ENCODE measurements around the gene CC2D2B. TPM values are rescaled to one million over a fixed set of nuclear protein-coding genes. Genes with fewer than 3 reads are reported as not detected.
A peak's percentile ranks its signal among the peaks of the same experiment; 100 is the strongest.

The CC2D2B gene
- total RNA-seq, 3 donors from 2014 or later (not counting 1 experiment from before 2014, with no cell fraction given) = 0.14 to 0.68 TPM; not detected in 1

- H3K4me1 ChIP-seq (ENCODE audit: control insufficient read depth, insufficient read depth, low read length) = no peaks in the 10 kb centered on the region
- Mint-ChIP-seq H3K4me3 (no peak overlapping the region), H3K27ac (no peak overlapping the region), H3K36me3 (no peaks in the 10 kb centered on the region), H3K4me1 (no peaks in the 10 kb centered on the region), H3K27me3 (ENCODE audit: low read depth in 2 of 2) (no peaks in the 10 kb centered on the region), H3K9me3 (no peaks in the 10 kb centered on the region)
- no peaks in the 10 kb centered on the region for H3K27me3 ChIP-seq (ENCODE audit: control insufficient read depth, insufficient read depth, low read length)
- ATAC-seq (no peak), DNase-seq (no peak)
- WGBS (ENCODE audit: insufficient coverage) = 89% methylated on average over 2 of the region's 2 CpGs
- H3K9me3 ChIP-seq (ENCODE audit: control insufficient read depth, insufficient read depth, low read length) = no peaks in the 10 kb centered on the region
- no peak overlapping the region for H3K4me3 ChIP-seq (ENCODE audit: low read length)
- TF ChIP-seq CTCF (IDR thresholded peaks at IDR 0.05) = no peak
- intact Hi-C loops (cut with micrococcal nuclease) = no loop called here
- no peak overlapping the region for H3K27ac ChIP-seq (ENCODE audit: low read length)
- H3K36me3 ChIP-seq (ENCODE audit: control insufficient read depth, insufficient read depth, low read length) = no peaks in the 10 kb centered on the region
Observed at GRCh38 chr10:96022739-96023138, 115.0 kb downstream of the CC2D2B start.

- Histone ChIP-seq H3K27ac (ENCODE audit: low read length) (no peak overlapping the region), H3K36me3 (ENCODE audit: control insufficient read depth, insufficient read depth, low read length) (no peaks in the 10 kb centered on the region), H3K4me3 (ENCODE audit: low read length) (no peak overlapping the region), H3K27me3 (ENCODE audit: control insufficient read depth, insufficient read depth, low read length) (no peaks in the 10 kb centered on the region), H3K9me3 (ENCODE audit: control insufficient read depth, insufficient read depth, low read length) (no peaks in the 10 kb centered on the region), H3K4me1 (ENCODE audit: control insufficient read depth, insufficient read depth, low read length) (no peaks in the 10 kb centered on the region)
- Mint-ChIP-seq H3K27me3 (ENCODE audit: low read depth in 2 of 2) (peaks cover 0 to 2% of the 10 kb centered on the region in 2 donors), H3K4me3 (no peak overlapping the region), H3K4me1 (no peaks in the 10 kb centered on the region), H3K36me3 (no peaks in the 10 kb centered on the region), H3K27ac (no peak overlapping the region), H3K9me3 (no peaks in the 10 kb centered on the region)
- no peak for TF ChIP-seq CTCF (IDR thresholded peaks at IDR 0.05)
- no peak for ATAC-seq
- intact Hi-C loops (cut with micrococcal nuclease) = no loop called here
- DNase-seq = no peak
Observed at GRCh38 chr10:96023168-96023567, 115.4 kb downstream of the CC2D2B start.

- no peaks in the 10 kb centered on the region for H3K4me1 ChIP-seq (ENCODE audit: control insufficient read depth, insufficient read depth, low read length)
- ATAC-seq = peak in 2 of 3 donors; percentile 32 to 45
- H3K4me3 Mint-ChIP-seq = no peak overlapping the region
- H3K27me3 ChIP-seq (ENCODE audit: control insufficient read depth, insufficient read depth, low read length) = no peaks in the 10 kb centered on the region
- TF ChIP-seq CTCF (IDR thresholded peaks at IDR 0.05) = no peak
- H3K9me3 ChIP-seq (ENCODE audit: control insufficient read depth, insufficient read depth, low read length) = no peaks in the 10 kb centered on the region
- H3K9me3 Mint-ChIP-seq = no peaks in the 10 kb centered on the region
- WGBS (ENCODE audit: insufficient coverage) = 93% methylated on average over 3 of the region's 3 CpGs
- H3K27ac Mint-ChIP-seq = no peak overlapping the region
- H3K27me3 Mint-ChIP-seq (ENCODE audit: low read depth in 2 of 2) = peaks cover 5 to 6% of the 10 kb centered on the region in 2 donors
- H3K36me3 ChIP-seq (ENCODE audit: control insufficient read depth, insufficient read depth, low read length) = no peaks in the 10 kb centered on the region
- no peak overlapping the region for H3K4me3 ChIP-seq (ENCODE audit: low read length)
- no peaks in the 10 kb centered on the region for H3K36me3 Mint-ChIP-seq
- H3K4me1 Mint-ChIP-seq = no peaks in the 10 kb centered on the region
- H3K27ac ChIP-seq (ENCODE audit: low read length) = no peak overlapping the region
- intact Hi-C loops (cut with micrococcal nuclease) = no loop called here
- DNase-seq = peak in 1 of 2 donors; percentile 4
Observed at GRCh38 chr10:96025566-96025965, 117.8 kb downstream of the CC2D2B start.

- H3K27me3 ChIP-seq (ENCODE audit: control insufficient read depth, insufficient read depth, low read length) = no peaks in the 10 kb centered on the region
- WGBS (ENCODE audit: insufficient coverage) = 83% methylated on average over 1 of the region's 1 CpG
- H3K4me3 Mint-ChIP-seq = no peak overlapping the region
- no peaks in the 10 kb centered on the region for H3K9me3 ChIP-seq (ENCODE audit: control insufficient read depth, insufficient read depth, low read length)
- H3K27ac ChIP-seq (ENCODE audit: low read length) = no peak overlapping the region
- DNase-seq (no peak), ATAC-seq (no peak)
- no peaks in the 10 kb centered on the region for H3K36me3 Mint-ChIP-seq
- no peak for TF ChIP-seq CTCF (IDR thresholded peaks at IDR 0.05)
- H3K36me3 ChIP-seq (ENCODE audit: control insufficient read depth, insufficient read depth, low read length) = no peaks in the 10 kb centered on the region
- H3K27ac Mint-ChIP-seq = no peak overlapping the region
- no peaks in the 10 kb centered on the region for H3K4me1 Mint-ChIP-seq
- H3K4me1 ChIP-seq (ENCODE audit: control insufficient read depth, insufficient read depth, low read length) = no peaks in the 10 kb centered on the region
- no peaks in the 10 kb centered on the region for H3K9me3 Mint-ChIP-seq
- H3K4me3 ChIP-seq (ENCODE audit: low read length) = no peak overlapping the region
- H3K27me3 Mint-ChIP-seq (ENCODE audit: low read depth in 2 of 2) = peaks cover 17 to 21% of the 10 kb centered on the region in 2 donors
- intact Hi-C loops (cut with micrococcal nuclease) = loop anchor here (5.0 kb wide), 1 partner anchor 128 kb away; no protein-coding TSS in a partner anchor
Observed at GRCh38 chr10:96034625-96035024, 126.8 kb downstream of the CC2D2B start.

Data from natural killer cell (primary cell).